Left renal cortex interstitium (tissue), 4 donors: ENCODE data around the gene C10orf53. TPM values are rescaled to one million over a fixed set of nuclear protein-coding genes. Genes with fewer than 3 reads are reported as not detected.

ENCODE experiments used
- DNase-seq, 4 donors: peaks; one replicate each; pipeline ENCODE4 v3.0.0-alpha.2; 2013; ENCODE audit warnings: low read depth in 4 of 4, low spot score in 2 of 4, missing footprints in 1 of 4
- polyA plus RNA-seq, 4 donors: library from polyadenylated mRNA; unstranded; fragments of 120-200 nt; gene quantifications; one replicate each; pipeline ENCODE4 v1.2.1, GENCODE V29; 2013; ENCODE audit not compliant: insufficient read length in 4 of 4

Gene C10orf53, protein sequence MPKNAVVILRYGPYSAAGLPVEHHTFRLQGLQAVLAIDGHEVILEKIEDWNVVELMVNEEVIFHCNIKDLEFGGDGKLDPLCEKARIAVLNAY
- polyA plus RNA-seq = under 1 TPM in 1 of 4 donors, not detected in 3; 0.08 TPM

DNA sequence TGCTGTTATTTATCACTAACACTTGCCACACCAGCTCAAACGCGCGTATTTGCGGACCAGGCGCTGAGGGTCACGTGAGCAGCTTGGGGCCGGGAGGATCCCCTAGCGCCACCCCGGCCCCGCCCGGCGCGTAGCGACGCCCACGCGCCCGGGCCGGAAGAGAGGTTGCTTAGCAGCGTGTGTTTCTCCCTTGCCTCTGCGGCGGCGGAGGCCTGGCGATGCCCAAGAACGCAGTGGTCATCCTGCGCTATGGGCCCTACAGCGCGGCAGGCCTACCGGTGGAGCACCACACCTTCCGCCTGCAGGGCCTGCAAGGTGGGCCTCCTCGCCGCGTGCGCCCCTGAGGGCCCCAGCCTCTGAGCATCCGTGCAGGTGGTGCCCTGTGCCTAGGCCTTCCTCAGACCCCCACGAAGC lies at the start of gene C10orf53:
Gene C10orf53, plus strand, starts transcription at position 172 of the 414 bp plus-strand sequence. Its CDS starts 47 bp downstream, at position 219.
- peak in 1 of 4 donors; percentile 30 for DNase-seq

DNA sequence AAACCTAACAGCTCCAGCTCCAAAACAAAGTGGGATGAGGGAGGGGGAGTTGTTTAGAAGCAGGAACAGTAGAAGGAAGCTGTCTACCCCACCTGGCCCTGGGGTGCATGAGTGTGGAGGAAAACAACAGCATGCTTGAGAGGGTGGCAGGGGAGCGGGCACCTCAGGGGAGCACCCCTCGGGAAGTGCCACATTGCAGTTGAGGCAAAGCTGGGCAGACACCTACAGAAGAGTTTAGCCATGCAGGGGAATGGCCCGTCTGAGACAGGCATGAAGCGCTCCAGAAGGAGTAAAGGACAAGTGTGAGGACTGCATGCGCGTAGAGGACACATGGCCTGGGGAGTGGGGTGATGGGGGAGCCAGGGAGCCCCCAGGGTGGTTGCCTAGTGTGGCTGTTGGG lies 47.5 kb upstream of the C10orf53 start:
- DNase-seq = no peak

DNA sequence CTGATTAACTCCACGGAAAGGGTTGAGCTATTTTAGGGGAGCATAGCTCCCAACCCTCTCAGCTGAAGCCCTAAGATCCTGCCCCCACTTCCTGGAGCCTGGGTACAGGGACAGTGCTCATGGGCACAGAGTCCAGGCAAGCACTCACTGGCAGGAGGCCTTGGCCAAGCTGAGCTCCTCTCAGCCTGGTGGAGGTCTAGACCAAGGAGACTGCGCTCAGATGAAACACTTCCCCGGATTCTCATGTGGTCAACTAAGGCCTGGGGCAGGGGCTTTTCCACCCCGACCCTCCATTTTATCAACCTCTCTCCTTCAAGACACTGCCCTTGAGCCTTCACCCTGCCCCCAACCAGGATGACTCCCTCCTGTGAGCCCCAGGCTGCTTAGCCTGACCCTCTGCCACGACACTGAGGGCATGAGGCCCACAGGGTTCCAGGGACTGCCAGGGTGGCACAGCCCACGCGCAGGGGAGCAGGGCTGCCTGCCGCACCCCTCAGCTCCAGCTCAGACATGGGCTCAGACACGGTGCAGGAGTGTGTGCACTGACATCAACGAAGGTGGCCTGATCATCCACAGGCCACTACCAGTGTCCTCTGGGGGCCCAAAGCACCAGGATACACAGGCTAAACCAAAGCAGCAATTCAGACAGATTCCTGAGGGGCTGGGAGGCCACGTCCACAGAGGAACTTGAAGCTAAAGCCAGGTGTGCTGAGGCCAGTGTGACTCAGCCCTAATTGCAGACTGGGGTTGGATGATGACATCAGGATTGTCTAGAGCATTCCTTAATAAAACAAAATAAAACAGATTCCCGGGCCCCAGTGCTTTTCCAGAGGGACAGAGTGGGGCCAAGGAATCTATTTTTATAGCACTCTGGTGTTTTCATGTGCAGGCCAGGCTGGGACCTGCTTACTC lies 46.8 kb upstream of the C10orf53 start:
- no peak for DNase-seq

DNA sequence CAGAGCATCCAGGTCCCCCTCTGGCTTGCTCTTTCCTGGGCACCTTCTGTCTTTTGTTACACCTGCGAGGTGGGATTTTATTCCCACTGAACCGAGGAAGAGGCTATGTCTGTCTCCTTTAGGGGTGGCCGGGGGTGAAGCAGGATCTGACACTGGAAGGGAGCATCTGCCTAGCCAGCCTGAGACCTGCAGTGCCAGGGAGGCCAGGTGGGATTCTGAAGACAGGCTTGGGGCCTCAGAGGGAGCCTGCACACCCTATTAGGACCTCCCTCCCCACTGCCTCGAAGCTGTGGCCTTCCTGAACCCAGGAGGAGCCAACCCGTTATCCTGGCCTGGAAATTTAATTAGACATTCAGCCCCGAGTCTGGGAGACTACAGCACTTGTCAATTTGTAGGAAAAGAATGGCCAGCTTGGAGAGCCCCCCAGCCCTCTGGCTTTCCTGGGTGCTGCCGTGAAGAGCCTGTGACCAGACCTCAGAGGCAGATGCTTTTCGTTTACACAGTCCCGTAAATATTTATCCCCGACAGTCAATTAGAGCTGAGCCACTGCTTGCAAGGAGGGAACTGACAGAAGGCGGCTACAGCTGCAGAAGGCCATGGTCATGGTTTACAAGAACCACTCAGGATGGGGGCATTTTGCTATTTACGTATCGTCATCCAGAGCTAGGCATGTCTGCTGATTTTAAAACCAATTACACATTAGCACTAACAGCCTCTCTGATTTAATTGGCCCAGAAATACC lies 46.0 kb upstream of the C10orf53 start:
- DNase-seq = no peak

DNA sequence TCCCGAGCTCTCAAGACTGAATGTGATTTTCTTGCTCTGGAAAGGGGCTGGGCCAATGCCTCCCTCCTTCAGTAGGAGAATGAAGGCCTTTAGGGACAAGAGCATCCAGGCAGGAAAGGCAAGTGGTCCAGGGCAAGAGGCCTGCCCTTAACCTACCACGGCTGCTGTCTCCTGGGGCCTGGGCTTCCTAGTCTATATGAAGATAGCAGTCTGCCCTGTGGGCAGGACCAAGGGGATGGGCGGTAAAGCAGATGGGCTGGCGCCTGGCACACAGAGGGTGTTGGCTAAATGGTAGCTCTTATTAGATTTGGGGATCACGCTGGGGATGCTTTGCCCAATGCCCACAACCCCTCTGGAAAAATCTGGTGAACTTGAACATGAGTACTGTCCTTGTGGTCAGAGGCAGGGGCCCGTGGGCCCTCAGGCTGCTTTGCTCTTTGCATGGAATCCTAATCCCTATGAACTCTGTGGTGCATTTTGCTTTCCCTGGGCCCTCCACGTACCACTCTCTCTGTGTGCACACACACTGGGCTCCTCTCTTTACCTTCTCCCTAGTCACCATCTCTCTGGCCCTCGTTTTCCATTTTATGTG lies 45.3 kb upstream of the C10orf53 start:
- DNase-seq = no peak

DNA sequence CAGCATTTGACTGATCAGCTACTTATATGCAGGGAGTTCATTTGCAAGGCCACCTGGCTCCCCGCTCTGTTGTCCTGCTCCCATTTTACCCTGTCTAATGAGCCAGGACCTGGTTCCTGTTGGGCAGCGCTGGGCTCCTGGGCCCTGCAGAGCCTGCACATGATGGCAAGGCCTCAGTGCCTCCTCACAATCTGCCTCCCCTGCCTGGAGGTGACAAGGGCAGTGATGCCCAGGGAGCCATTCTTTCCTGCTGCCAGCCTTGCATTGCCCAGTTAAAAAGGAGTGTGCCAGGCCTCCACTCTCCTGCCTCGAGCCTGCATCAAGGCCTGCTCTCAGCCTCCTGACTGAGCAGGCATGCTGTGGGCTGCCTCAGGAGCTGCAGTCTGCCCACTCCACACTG lies 37.1 kb upstream of the C10orf53 start:
- no peak for DNase-seq

DNA sequence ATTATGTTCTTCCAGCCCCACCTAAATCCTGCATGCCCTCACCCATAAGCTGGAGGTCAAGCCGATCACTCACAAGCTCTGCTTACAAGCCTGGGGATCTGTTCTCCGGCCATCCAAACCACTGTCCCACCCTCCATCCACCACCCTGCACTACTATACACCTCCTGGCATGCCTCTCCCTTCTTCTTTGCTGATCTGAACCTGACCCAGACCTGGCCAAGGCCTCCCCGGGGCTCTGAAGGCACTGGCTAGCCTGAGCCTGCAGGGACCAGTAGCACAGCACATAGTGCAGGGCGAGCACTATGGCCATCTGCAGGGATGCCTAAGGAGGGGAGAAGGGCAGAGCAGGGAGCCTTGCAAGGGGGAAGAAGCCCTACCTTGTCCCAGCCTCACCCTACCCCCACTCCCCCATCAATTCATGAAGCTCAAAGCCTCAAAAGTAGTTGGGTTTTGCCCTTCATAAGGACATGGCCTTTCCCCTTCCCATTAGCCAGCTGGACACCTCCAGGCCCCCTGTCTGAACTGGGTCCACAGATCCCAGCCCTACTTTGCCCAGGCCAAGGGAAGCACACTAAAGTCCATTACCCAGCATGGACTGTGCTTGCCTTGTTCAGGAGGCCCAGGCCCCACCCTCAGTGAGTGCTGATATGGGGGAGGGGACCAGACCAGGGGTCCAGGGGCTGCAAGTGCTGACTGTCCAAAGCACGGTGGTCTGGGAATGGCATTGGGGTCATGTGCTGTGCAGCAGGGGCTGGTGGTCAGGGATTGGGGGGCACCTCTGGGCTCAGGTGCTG lies 36.0 kb upstream of the C10orf53 start:
- DNase-seq = no peak

- DNase-seq = no peak
Measured at GRCh38 chr10:49644035-49644646, 35.3 kb upstream of the C10orf53 start.

GRCh38 chr10:49645417-49645816 lies 34.0 kb upstream of the C10orf53 start:
- no peak for DNase-seq

DNA sequence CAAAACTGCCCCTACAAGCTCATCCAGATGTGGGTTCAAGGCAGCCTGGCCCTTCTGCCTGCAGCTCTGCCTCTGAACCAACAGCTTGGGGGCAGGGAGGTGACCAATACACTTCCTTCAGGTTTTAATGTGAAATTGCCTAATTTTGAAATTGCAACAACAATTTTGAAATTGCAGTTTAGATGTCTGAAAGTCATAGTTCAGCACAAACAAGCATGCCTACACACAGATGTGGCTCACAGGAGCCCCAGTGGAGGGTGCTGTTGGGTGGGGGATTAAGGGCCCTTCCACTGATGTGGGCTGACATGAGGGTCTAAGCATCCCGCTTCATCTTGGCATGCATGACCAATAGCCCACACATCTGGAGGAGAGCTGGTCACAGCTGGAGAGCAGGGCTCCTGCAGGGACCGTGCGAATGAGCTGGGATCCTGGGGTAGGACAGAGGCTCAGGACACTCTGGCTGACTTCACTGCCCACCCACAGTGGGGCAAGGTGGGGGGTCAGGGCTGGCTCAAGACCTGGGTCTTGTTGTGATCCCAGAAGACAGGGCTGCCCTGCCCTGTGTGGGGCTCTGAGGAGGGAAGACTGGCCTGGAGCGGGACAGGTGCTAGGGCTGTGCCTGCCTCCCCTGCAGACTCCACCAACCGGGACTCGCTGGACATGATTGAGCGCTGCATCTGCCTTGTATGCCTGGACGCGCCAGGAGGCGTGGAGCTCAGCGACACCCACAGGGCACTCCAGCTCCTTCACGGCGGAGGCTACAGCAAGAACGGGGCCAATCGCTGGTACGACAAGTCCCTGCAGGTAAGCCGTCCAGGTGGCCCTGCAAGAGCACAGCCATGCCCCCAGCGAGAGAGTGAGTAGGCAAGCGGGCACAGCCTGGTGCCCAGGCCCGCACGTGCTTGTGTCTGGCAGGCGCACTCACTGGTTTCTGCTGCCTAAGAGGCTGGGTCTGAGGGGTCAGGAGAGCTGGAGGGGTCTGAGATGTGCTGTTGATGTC lies 33.3 kb upstream of the C10orf53 start:
- DNase-seq = no peak

DNA sequence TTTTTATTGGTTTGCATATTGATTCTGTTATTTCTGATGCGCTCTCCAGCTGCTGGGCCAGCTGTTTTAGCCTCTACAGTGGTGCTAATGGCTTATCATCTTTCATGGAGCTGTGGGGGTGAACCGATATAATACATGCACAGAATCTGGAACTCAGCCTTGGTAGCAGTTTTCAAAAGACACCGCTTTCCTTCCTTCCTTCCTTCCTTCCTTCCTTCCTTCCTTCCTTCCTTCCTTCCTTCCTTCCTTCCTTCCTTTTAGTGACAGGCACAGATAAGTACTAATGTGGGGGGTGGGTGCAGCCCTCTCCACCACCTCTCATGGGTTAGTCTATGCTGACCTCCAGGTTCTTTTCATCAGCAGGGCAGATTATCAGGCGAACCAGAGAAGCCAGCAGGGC lies 31.9 kb upstream of the C10orf53 start:
- DNase-seq = no peak

DNA sequence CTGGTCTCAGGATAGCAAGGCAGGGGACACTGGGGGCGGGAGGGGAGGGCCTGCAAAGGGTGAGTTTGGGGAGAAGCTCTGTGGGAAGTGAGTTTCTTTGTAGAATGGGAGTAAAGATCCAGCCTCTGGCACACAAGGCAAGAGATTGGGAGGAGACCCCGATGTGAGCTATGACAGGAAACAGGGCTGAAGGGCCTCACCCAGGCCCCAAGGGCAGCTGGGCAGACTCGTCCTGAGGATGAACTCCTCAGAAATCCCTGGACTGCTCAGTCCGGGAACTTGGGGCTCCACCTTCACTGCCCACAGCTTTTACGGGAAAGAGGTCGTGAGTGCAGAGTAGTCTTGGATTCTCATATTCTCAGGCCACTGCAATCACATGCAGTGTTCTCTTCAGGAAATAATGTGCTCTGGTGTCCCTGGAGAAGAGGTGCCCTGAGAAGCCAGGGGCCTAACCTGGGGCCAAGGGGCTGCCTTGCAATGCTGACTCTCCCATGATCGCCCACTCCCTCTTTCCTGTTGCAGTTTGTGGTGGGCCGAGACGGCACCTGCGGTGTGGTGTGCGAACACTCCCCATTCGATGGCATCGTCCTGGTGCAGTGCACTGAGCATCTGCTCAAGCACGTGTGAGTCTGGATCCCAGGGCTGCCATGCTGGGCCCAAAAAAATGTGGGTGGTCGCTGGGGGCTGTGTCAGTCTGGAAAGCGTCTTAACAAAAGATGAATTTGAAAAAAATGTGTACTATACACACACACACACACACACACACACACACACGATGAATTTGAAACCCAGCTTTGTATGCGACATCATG lies 31.3 kb upstream of the C10orf53 start:
- no peak for DNase-seq

GRCh38 chr10:49649294-49649693 lies 30.2 kb upstream of the C10orf53 start:
- no peak for DNase-seq

DNA sequence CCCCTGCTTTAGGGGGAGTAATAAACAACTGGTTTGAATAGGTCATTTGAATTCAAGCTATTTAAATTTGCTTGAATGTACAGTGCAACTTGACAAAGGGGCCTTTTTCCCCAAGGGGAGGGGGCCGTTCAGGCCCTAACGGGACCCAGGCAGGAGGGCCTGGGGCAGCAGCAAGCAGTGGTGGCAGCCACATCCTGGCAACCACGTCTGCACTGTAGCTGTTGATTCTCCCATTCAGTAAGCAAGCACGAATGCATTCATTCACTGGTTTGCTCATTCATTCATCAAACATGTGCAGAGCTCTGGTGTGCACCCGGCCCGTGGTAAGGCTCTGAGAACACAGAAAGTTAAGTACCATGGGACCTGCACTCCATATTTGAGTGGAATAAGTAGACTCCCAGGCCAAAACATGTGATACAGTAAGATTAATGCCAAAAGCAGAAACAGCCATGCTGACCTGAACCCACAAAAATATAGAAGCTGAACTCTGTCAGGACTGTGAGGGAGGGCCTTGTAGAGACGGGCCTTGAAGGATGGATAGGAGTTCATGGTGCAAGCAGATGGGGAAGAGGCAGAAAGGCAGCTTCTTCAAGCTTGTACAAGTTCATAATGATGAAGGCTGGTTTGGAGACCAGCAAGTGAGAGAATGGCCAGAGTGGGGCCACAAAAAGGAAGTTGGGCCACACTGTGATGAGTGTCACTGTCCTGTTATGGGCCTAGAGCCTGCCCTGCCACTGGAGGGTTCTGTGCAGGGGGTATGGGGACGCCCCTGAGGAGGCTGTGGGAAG lies 29.3 kb upstream of the C10orf53 start:
- no peak for DNase-seq

DNA sequence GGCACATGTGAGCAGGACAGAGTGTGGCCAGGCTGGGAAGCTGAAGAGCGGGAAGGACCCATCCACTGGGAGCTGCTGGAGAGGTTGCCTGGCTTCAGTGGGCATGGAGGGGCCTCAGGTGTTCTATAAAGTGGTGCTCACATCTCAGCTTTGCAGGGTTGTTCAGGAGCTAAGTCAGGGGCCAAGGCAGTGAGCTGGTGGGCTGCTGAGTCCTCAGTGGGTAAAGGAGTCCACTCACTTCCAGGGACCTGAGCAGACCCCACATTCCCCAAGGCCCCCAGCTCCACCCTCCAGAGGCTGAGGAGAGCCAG lies 28.8 kb upstream of the C10orf53 start:
- no peak for DNase-seq

DNA sequence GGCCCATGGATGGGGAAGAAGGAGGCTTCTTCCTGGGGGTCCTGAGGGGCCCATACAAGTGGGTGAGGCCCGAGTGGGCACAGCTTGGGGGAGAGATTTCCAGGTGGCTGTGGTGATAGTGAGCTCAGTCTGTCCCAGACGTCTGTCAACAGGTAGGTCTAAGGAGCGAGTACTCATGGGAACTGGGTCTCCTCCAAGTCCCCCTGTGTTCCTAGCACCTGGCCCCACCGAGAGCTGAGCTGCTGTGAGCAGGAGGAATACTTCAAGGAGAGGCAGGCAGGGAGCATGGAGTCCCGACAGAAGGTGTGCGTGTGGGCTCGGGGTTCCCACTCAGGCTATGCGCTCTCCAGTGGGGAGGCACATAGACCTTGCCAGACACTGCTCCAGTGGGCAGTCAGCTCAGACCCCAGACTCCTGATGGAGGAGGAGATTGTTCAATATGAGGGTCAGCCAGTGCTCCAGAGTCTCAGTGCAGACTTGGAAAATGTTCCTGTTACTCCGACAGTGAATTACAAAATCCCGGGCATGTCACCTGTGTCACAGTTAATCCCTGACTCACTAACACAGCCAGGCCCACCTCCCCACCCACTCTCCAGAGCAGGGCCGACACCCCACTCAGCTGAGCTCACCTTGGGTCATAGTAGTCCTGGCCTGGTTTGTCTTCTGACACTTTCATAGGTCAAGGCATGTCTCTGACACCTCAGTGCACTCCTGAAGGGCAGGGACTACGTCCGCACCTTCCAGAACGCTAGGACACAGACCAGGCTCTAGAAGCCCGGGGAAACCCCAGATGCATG lies 28.2 kb upstream of the C10orf53 start:
- no peak for DNase-seq
